WTC11 (cell line): Measurements from ENCODE around the gene NFKB1. TPM values are rescaled to one million over a fixed set of nuclear protein-coding genes. Genes with fewer than 3 reads are reported as not detected.

ENCODE experiments used
- ATAC-seq: fragments of 200-7000 bp; cut with Tn5 transposase; 2 replicates; pipeline ENCODE4 v1.10.0; 2021; ENCODE audit warnings: mild to moderate bottlenecking, moderate library complexity
- CTCF ChIA-PET: fragments of 300-600 bp; sonication (Branson Sonifier 250); formaldehyde crosslinking; loops from one replicate; lab custom pipeline; 2021; ENCODE audit warnings: antibody characterized with exemption; lab: Charles Lee
- POLR2A ChIA-PET: fragments of 350-600 bp; sonication (Branson Sonifier 250); formaldehyde crosslinking; loops from one replicate; lab custom pipeline; 2021; ENCODE audit warnings: antibody characterized with exemption; lab: Charles Lee
- DNase-seq: peaks from one replicate; pipeline ENCODE4 v3.0.0; 2021; ENCODE audit warnings: low spot score
- H3K27ac Mint-ChIP-seq: 2 replicates; pipeline ENCODE4 v1.8.0; 2021; ENCODE audit warnings: mixed read lengths
- H3K27me3 Mint-ChIP-seq: 2 replicates; pipeline ENCODE4 v1.8.0; 2021; ENCODE audit warnings: low read depth, mild to moderate bottlenecking, moderate library complexity, mixed read lengths
- H3K36me3 Mint-ChIP-seq: 2 replicates; pipeline ENCODE4 v1.8.0; 2021; ENCODE audit warnings: mixed read lengths
- H3K4me1 Mint-ChIP-seq: 2 replicates; pipeline ENCODE4 v1.8.0; 2022; ENCODE audit warnings: mixed read lengths
- H3K4me3 Mint-ChIP-seq: 2 replicates; pipeline ENCODE4 v1.8.0; 2021; ENCODE audit warnings: mild to moderate bottlenecking, moderate library complexity, mixed read lengths
- H3K9me3 Mint-ChIP-seq: 2 replicates; pipeline ENCODE4 v1.8.0; 2021; ENCODE audit warnings: mixed read lengths
- AFF4 ChIP-seq: sonication (generic); formaldehyde crosslinking; IDR thresholded peaks from 2 replicates; pipeline ENCODE4 v1.8.1; 2023; ENCODE audit warnings: mild to moderate bottlenecking, missing genetic modification reagents, borderline replicate concordance
- CREB1 ChIP-seq: sonication (generic); formaldehyde crosslinking; IDR thresholded peaks from 2 replicates; pipeline ENCODE4 v1.8.0; 2023; ENCODE audit warnings: mild to moderate bottlenecking, missing genetic modification reagents
- CTCF ChIP-seq: fragments of 200-600 bp; IDR thresholded peaks from 2 replicates; pipeline ENCODE4 v1.8.0; 2022; ENCODE audit warnings: antibody characterized with exemption
- E2F1 ChIP-seq: sonication (generic); formaldehyde crosslinking; IDR thresholded peaks from 2 replicates; pipeline ENCODE4 v1.8.0; 2022; ENCODE audit warnings: mild to moderate bottlenecking, missing genetic modification reagents
- E2F4 ChIP-seq: sonication (generic); formaldehyde crosslinking; IDR thresholded peaks from 2 replicates; pipeline ENCODE4 v1.8.1; 2022; ENCODE audit warnings: low read depth, mild to moderate bottlenecking, moderate library complexity, missing genetic modification reagents, borderline replicate concordance
- E2F5 ChIP-seq: sonication (generic); formaldehyde crosslinking; IDR thresholded peaks from 2 replicates; pipeline ENCODE4 v1.8.1; 2022; ENCODE audit warnings: mild to moderate bottlenecking, moderate library complexity, missing genetic modification reagents
- EMX1 ChIP-seq: fragments of 250-450 bp; sonication (Bioruptor Pico); IDR thresholded peaks from 2 replicates; pipeline ENCODE4 v1.8.0; 2021; ENCODE audit warnings: mild to moderate bottlenecking
- GABPB1 ChIP-seq: sonication (generic); formaldehyde crosslinking; IDR thresholded peaks from 2 replicates; pipeline ENCODE4 v1.8.1; 2023; ENCODE audit warnings: mild to moderate bottlenecking, missing genetic modification reagents
- HMGXB4 ChIP-seq: sonication (generic); formaldehyde crosslinking; IDR thresholded peaks from 2 replicates; pipeline ENCODE4 v1.8.1; 2023; ENCODE audit warnings: mild to moderate bottlenecking, moderate library complexity, missing genetic modification reagents
- IRF1 ChIP-seq: sonication (generic); formaldehyde crosslinking; IDR thresholded peaks from 2 replicates; pipeline ENCODE4 v1.8.0; 2023; ENCODE audit warnings: missing genetic modification reagents
- NFE2L1 ChIP-seq: sonication (generic); formaldehyde crosslinking; IDR thresholded peaks from 2 replicates; pipeline ENCODE4 v1.8.1; 2023; ENCODE audit warnings: missing genetic modification reagents
- OVOL2 ChIP-seq: fragments of 250-450 bp; sonication (Bioruptor Pico); IDR thresholded peaks from 2 replicates; pipeline ENCODE4 v1.9.0; 2021; ENCODE audit warnings: mild to moderate bottlenecking, borderline replicate concordance
- SMAD4 ChIP-seq: sonication (generic); formaldehyde crosslinking; IDR thresholded peaks from 2 replicates; pipeline ENCODE4 v1.8.0; 2022; ENCODE audit warnings: mild to moderate bottlenecking, missing genetic modification reagents
- TCF7 ChIP-seq: sonication (generic); formaldehyde crosslinking; IDR thresholded peaks from 2 replicates; pipeline ENCODE4 v1.8.0; 2022; ENCODE audit warnings: mild to moderate bottlenecking, low read depth, missing genetic modification reagents, moderate library complexity
- ZMAT4 ChIP-seq: fragments of 250-450 bp; sonication (Bioruptor Pico); IDR thresholded peaks from 2 replicates; pipeline ENCODE4 v1.9.0; 2021; ENCODE audit warnings: mild to moderate bottlenecking
- ZNF281 ChIP-seq: sonication (generic); formaldehyde crosslinking; IDR thresholded peaks from 2 replicates; pipeline ENCODE4 v1.8.0; 2023; ENCODE audit warnings: mild to moderate bottlenecking, missing genetic modification reagents
- total RNA-seq: library from RNA; stranded (reverse); gene quantifications from 3 replicates; pipeline ENCODE4 v1.2.3, GENCODE V29; 2021

Gene NFKB1
- total RNA-seq, 1 experiment from 2014 or later: 5.6 TPM

- ChIA-PET CTCF (interaction anchor here (3.3 kb wide), 1 partner anchor 13 kb away, joined by 12 read pairs; no protein-coding TSS in a partner anchor), POLR2A (interaction anchor here (0.7 kb wide), 1 partner anchor 37 kb away, joined by 3 read pairs; no protein-coding TSS in a partner anchor)
- Mint-ChIP-seq H3K36me3 (peaks cover 4% of the 10 kb centered on the region; the same call in 1 of the 2 replicates), H3K27me3 (no peaks in the 10 kb centered on the region), H3K9me3 (peaks cover 5% of the 10 kb centered on the region), H3K27ac (no peak overlapping the region), H3K4me3 (no peak overlapping the region), H3K4me1 (no peaks in the 10 kb centered on the region)
- DNase-seq (no peak), ATAC-seq (no peak)
- no peak for TF ChIP-seq ZNF281 (CRISPR knock-in tag)
- no peak for TF ChIP-seq CTCF
- TF ChIP-seq SMAD4 (CRISPR knock-in tag): no peak
- TF ChIP-seq IRF1: no peak
- no peak for TF ChIP-seq E2F4 (CRISPR knock-in tag)
Observed at GRCh38 chr4:102565696-102566095, 64.5 kb downstream of the NFKB1 start.

GRCh38 chr4:102566426-102566825 is 65.3 kb downstream of the NFKB1 start:
- no peak for ATAC-seq
- TF ChIP-seq E2F5 (CRISPR knock-in tag) (no peak), AFF4 (CRISPR knock-in tag) (no peak), E2F1 (CRISPR knock-in tag) (no peak), IRF1 (no peak), NFE2L1 (no peak), EMX1 (CRISPR knock-in tag) (no peak), GABPB1 (CRISPR knock-in tag) (no peak), HMGXB4 (CRISPR knock-in tag) (no peak), CREB1 (CRISPR knock-in tag) (no peak), TCF7 (CRISPR knock-in tag) (no peak), OVOL2 (no peak), ZMAT4 (no peak)
- Mint-ChIP-seq H3K4me1 (no peaks in the 10 kb centered on the region), H3K9me3 (peaks cover 5% of the 10 kb centered on the region), H3K4me3 (no peak overlapping the region), H3K27ac (no peak overlapping the region), H3K27me3 (no peaks in the 10 kb centered on the region), H3K36me3 (peaks cover 5% of the 10 kb centered on the region; the same call in 1 of the 2 replicates)
- ChIA-PET POLR2A (interaction anchor here (0.7 kb wide), 1 partner anchor 37 kb away, joined by 3 read pairs; no protein-coding TSS in a partner anchor), CTCF (interaction anchor here (3.3 kb wide), 1 partner anchor 12 kb away, joined by 12 read pairs; no protein-coding TSS in a partner anchor)
- DNase-seq: no peak
